ENCODE results near the gene FKBP8. TPM values are rescaled to one million over a fixed set of nuclear protein-coding genes. Genes with fewer than 3 reads are reported as not detected.

The FKBP8 gene
- total RNA-seq, 4 donors from 2014 or later: 238 to 394 (median 314) TPM

- H3K9me3 ChIP-seq: no peaks in the 10 kb centered on the region
- peaks cover 25 to 45% of the 10 kb centered on the region in 2 donors for H3K4me1 ChIP-seq
- intact Hi-C loops (cut with DNase I): loop anchor here (10.0 kb wide), 1 partner anchor 54 kb away; no protein-coding TSS in a partner anchor
- H3K4me3 ChIP-seq (replicated peaks in 1 of 3): no peak overlapping the region
- no peak for DNase-seq
- no peaks in the 10 kb centered on the region for H3K27me3 ChIP-seq
- no peak overlapping the region for H3K27ac ChIP-seq
- WGBS, 2 donors: 96 to 98% methylated on average over 9 of the region's 9 CpGs
- no peaks in the 10 kb centered on the region for H3K36me3 ChIP-seq
- TF ChIP-seq CTCF (IDR thresholded peaks at IDR 0.05) (no peak), POLR2A (IDR thresholded peaks at IDR 0.05) (no peak)
Observed at GRCh38 chr19:18518639-18519038, 24.7 kb downstream of the FKBP8 start.

GRCh38 chr19:18517606-18518005 lies 25.8 kb downstream of the FKBP8 start:
- 97 to 99% methylated on average over 4 of the region's 4 CpGs for WGBS, 2 donors
- Histone ChIP-seq H3K27me3 (no peaks in the 10 kb centered on the region), H3K27ac (no peak overlapping the region), H3K36me3 (no peaks in the 10 kb centered on the region), H3K9me3 (no peaks in the 10 kb centered on the region), H3K4me3 (replicated peaks in 1 of 3) (no peak overlapping the region), H3K4me1 (peaks cover 25 to 53% of the 10 kb centered on the region in 2 donors)
- DNase-seq: no peak
- intact Hi-C loops (cut with DNase I): loop anchor here (10.0 kb wide), 1 partner anchor 53 kb away; no protein-coding TSS in a partner anchor
- no peak for TF ChIP-seq CTCF (IDR thresholded peaks at IDR 0.05)
- no peak for TF ChIP-seq POLR2A (IDR thresholded peaks at IDR 0.05)

- Histone ChIP-seq H3K36me3 (no peaks in the 10 kb centered on the region), H3K27me3 (no peaks in the 10 kb centered on the region), H3K9me3 (no peaks in the 10 kb centered on the region), H3K4me3 (replicated peaks in 1 of 3) (no peak overlapping the region), H3K27ac (no peak overlapping the region), H3K4me1 (peaks cover 25 to 57% of the 10 kb centered on the region in 2 donors)
- no peak for TF ChIP-seq POLR2A (IDR thresholded peaks at IDR 0.05)
- no peak for TF ChIP-seq CTCF (IDR thresholded peaks at IDR 0.05)
- DNase-seq: no peak
- intact Hi-C loops (cut with DNase I): loop anchor here (10.0 kb wide), 1 partner anchor 51 kb away; no protein-coding TSS in a partner anchor
- 92 to 100% methylated on average over 3 to 5 of the region's 5 CpGs for WGBS, 2 donors
Observed at GRCh38 chr19:18515959-18516358, 27.4 kb downstream of the FKBP8 start.

DNA sequence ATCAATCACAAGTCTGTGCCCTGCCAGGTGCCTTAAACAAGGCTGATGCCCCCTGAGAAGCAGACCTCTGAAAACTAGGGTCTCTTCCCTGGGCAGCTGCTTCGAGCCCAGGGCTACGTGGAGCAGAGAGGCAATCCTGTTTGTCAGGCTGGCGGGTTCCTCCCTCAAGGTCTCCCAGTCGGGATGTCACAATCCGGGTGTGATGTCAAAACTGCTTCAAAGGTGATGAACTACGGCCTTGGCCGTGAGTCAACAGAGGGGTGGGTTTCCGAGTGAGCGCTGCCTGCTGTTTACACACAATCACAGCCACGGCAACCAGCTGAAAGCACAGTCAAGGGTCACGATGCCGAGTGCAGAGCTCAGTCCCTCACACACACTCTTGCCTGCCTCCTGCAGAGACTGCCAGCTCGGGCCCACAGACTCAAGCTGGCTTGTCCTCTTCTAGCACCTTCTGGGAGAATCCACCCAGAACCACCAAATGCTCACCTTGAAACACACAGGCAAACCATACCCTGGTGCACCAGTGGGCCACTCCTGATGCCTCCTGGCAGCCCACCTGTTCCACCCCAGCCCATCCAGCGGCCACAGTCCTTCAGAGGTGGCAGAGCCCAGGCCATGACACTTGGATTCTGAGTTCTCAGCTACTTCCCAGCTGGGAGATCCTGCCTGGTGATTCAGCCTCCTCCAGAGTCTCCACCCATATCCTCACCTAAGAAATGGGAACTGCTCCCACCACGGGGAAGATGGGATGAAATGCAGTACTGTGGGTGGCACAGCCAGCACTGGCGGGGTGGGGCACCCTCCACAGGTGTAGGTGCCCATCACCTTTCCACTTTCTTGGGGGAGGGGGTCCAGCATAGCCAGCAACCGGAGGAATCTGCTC lies 28.3 kb downstream of the FKBP8 start:
- 24 to 33% methylated on average over 11 to 13 of the region's 17 CpGs for WGBS, 2 donors
- H3K4me1 ChIP-seq: peaks cover 23 to 54% of the 10 kb centered on the region in 2 donors

More for the DNA sequence above, 28.3 kb downstream of the FKBP8 start:
- Histone ChIP-seq H3K27me3 (no peaks in the 10 kb centered on the region), H3K9me3 (no peaks in the 10 kb centered on the region), H3K4me3 (replicated peaks in 1 of 3) (no peak overlapping the region), H3K27ac (peak overlapping the region in 2 of 3 donors; percentile 57 to 63), H3K36me3 (no peaks in the 10 kb centered on the region)
- intact Hi-C loops (cut with DNase I): loop anchor here (10.0 kb wide), 1 partner anchor 50 kb away; no protein-coding TSS in a partner anchor
- TF ChIP-seq POLR2A (IDR thresholded peaks at IDR 0.05) (no peak), CTCF (IDR thresholded peaks at IDR 0.05) (no peak)
- DNase-seq: peak; percentile 52 to 54

Data from thyroid gland (tissue), 4 donors.